ENCODE data around the gene FOS.

The FOS gene

GRCh38 chr14:75295491-75296345, 17.1 kb downstream of the FOS start:
- peak overlapping the region; percentile 94 for H3K27ac ChIP-seq
- peak; percentile 66 for DNase-seq (ENCODE audit: low spot score)
- CTCF ChIA-PET, result interaction anchor here (0.5 to 1.6 kb wide), 13 partner anchors 10 to 1650 kb away, joined by 3 to 10 read pairs (median 3); no protein-coding TSS in a partner anchor
- POLR2A ChIA-PET (ENCODE audit: low non-redundant PET), result interaction anchor here (1.0 kb wide), 1 partner anchor 170 kb away, joined by 3 read pairs; no protein-coding TSS in a partner anchor
- peak; percentile 97 for TF ChIP-seq CTCF (conservative IDR thresholded peaks at IDR 0.05; ENCODE audit: low read depth)

GRCh38 chr14:75297411-75298040, 18.9 kb downstream of the FOS start:
- CTCF ChIA-PET, result interaction anchor here (0.6 to 0.9 kb wide), 3 partner anchors 173 to 1138 kb away, joined by 4 to 5 read pairs (median 5); no protein-coding TSS in a partner anchor

GRCh38 chr14:75298187-75298965, 19.7 kb downstream of the FOS start:
- CTCF ChIA-PET, result interaction anchor here (0.6 to 1.1 kb wide), 8 partner anchors 10 to 1139 kb away, joined by 3 to 5 read pairs (median 4); no protein-coding TSS in a partner anchor
- peak; percentile 13 for DNase-seq (ENCODE audit: low spot score)
- no peak for TF ChIP-seq CTCF (conservative IDR thresholded peaks at IDR 0.05; ENCODE audit: low read depth)

More at GRCh38 chr14:75297411-75298040, 18.9 kb downstream of the FOS start:
- POLR2A ChIA-PET (ENCODE audit: low non-redundant PET), result interaction anchor here (0.7 kb wide), 1 partner anchor 232 kb away, joined by 6 read pairs; no protein-coding TSS in a partner anchor
- no peak for DNase-seq (ENCODE audit: low spot score)
- TF ChIP-seq CTCF (conservative IDR thresholded peaks at IDR 0.05; ENCODE audit: low read depth), result no peak
- peak overlapping the region; percentile 94 for H3K27ac ChIP-seq

GRCh38 chr14:75299059-75299458, 20.4 kb downstream of the FOS start:
- ChIA-PET POLR2A (ENCODE audit: low non-redundant PET) (no interaction called here), CTCF (interaction anchor here (0.6 to 1.1 kb wide), 8 partner anchors 9 to 393 kb away, joined by 3 to 8 read pairs (median 4); no protein-coding TSS in a partner anchor)
- DNase-seq (ENCODE audit: low spot score), result peak; percentile 53
- no peak for TF ChIP-seq CTCF (conservative IDR thresholded peaks at IDR 0.05; ENCODE audit: low read depth)
- H3K27ac ChIP-seq, result peak overlapping the region; percentile 94

More at GRCh38 chr14:75298187-75298965, 19.7 kb downstream of the FOS start:
- peak overlapping the region; percentile 94 for H3K27ac ChIP-seq
- POLR2A ChIA-PET (ENCODE audit: low non-redundant PET), result interaction anchor here (0.5 kb wide), 1 partner anchor 22 kb away, joined by 3 read pairs; no protein-coding TSS in a partner anchor

GRCh38 chr14:75299576-75299975, 20.9 kb downstream of the FOS start:
- no peak for TF ChIP-seq CTCF (conservative IDR thresholded peaks at IDR 0.05; ENCODE audit: low read depth)
- peak overlapping the region; percentile 94 for H3K27ac ChIP-seq
- DNase-seq (ENCODE audit: low spot score), result no peak
- ChIA-PET POLR2A (ENCODE audit: low non-redundant PET) (no interaction called here), CTCF (interaction anchor here (0.6 to 1.0 kb wide), 6 partner anchors 9 to 394 kb away, joined by 3 to 8 read pairs (median 4); no protein-coding TSS in a partner anchor)

Data from RWPE1 (cell line).